HG02798 (cell line): ENCODE measurements around the gene IQSEC1.
A peak's percentile ranks its signal among the peaks of the same experiment; 100 is the strongest.

Source experiments
- ATAC-seq: cut with Tn5 transposase; IDR thresholded peaks from one replicate; pipeline ENCODE4 v1.9.1; 2021; ENCODE audit warnings: mild to moderate bottlenecking; ENCODE audit not compliant: unreplicated experiment, poor library complexity

IQSEC1 gene

DNA sequence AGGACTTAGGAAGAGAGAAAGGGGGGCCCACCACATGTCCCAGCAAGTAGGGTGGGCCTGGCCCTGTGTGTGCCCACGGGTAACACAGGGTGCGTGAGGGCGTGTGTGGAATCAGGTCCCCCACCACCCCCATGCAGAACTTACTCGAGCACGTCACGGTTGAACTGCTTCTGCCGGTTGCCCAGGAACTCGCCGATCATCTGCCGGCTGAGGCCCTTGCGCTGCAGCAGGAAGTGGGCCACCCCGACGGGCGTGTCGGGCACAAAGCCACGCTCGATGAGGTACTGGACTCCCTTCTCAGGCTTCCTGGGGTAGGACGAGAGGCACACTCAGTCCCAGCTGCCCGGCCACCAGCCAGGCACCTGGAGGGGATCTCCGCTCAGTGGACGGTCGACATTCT lies 148.8 kb downstream of the IQSEC1 start:
- no peak for ATAC-seq

DNA sequence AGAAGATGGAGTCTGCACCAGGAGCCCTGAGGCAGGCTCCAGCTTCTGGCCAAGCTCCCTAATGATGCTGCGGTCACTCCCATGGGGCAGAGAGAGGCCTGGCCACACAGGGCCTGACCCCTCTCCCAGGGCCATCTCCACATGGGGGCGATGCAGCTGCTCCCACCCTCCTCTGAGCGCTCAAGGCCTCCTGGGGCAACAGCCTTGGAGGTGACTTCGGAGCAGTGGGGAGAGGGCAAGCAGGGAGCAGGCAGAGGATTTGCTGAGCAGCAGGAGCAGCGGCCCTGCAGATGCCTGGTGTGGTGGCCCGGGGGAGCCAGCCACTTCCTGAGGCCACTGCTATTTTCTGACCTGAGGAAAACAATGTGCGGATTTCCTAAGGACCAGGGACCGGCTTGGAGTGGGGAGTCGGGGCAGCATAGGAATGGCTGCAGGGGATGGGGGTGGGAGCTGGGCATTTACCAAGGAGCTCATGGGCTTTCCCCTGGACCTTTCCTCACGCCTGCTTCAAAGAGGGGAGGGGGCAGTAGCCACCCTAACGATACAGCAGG lies 150.3 kb downstream of the IQSEC1 start:
- ATAC-seq, result no peak

DNA sequence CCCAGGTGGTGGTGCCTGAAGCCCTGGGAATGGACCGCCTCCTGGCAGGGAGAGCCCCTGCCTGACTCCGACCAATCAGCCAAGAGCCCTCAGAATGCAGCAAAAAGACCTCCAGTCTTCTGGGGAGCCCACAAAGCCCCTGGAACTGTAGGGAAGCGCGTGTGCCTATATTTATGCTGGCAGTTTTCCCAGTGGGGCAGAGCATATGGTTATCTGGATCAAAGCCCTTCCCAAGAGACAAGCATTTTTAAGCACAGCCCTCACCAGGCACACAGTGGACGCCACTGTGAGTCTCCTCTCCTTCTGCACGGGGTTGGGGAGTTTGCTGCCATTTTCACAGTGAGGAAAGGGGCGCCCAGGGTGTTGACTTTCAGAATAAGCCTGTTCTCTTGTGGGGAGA lies 150.9 kb downstream of the IQSEC1 start:
- no peak for ATAC-seq

DNA sequence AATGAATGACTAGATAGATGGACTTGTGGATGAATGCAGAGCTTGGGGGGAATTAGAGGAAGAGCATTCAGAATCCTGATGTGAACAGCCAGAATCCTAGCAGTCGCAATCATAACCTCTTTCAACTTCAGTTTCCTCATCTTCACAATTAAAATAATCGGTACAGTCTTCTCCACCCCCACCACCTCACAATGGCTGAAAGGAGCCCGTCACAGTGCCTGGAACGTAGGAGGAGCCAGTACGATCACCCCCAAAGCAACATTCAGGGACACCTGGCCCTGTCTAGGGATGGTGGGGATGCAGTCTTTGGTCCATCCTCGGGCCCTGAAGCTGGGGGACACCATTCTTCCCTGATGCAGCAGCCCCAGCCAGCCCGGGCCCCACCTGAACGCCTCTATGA lies 151.5 kb downstream of the IQSEC1 start:
- ATAC-seq, result no peak

DNA sequence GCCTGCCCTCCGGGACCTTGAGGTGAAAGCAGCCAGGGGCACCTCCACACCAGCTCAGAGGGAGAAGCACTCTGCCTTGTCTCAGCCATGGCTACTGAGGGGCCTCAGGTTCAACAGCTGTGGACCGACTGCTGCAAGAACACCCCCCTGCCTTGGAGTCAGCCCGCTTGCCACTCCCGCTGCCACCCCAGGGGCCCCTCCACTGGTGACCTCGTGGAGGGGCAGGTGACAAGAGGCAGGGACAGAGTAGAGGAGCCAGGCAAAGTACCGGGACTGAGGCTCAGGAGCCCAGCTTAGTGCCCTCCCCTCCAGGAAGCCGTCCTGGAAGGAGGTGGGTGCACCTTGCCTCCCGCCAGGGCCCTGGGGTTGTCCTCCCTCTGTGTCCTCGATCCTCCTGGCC lies 152.3 kb downstream of the IQSEC1 start:
- no peak for ATAC-seq

DNA sequence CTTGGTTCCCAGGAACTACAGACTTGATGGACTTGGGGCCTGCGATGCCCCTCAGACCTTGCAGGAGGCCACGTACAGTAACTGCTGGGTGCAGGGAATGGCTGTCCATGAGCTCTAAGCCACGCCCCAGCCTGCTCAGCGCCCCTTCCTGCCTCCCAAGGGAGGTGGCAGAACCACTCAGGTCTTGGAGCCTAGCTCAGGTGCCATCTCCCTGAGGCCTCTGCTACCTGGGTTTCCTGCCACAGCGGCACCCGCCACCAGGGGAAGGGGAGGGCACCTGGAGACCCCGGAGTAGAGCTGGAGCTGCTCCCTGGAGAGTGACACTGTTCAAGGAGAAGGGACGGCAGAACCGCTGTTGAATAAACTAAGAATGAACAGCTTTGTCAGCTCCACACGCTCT lies 154.0 kb downstream of the IQSEC1 start:
- no peak for ATAC-seq

DNA sequence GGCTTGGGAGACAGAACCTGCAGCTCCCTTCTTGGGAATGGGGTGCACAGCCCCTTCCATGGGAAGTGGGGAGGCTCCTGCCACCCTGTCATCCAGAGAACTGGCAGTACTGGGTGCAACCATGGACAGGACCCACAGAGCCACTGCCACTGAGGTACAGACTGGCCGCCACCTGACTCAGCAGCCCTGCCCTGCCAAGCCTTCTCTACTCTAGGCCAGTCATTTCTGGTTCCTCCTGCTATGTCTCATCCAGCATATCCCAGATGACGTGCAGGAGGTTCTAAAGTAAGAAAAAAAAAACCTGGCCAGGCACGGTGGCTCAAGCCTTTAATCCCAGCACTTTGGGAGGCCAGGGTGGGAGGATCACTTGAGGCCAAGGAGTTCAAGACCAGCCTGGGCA lies 155.0 kb downstream of the IQSEC1 start:
- ATAC-seq, result no peak

DNA sequence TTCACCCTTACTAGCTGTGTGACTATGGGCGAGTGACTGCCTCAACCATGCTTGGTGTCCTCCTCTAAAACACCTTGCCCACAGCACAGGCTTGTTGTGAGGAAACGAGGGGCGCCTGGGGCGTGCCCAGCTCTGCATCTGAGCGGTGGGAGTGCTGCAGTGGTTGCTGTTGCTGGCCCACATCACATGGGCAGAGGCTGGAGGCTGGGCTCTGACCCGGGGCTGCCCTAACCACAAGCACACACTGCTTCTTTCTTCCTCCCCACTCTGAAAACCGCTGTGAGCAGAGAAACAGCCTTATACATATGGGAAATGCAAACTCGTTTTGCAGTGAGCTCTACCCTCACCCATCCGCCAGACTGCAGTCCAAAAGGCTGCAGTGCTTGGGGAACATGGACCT lies 157.1 kb downstream of the IQSEC1 start:
- peak; percentile 61 for ATAC-seq

DNA sequence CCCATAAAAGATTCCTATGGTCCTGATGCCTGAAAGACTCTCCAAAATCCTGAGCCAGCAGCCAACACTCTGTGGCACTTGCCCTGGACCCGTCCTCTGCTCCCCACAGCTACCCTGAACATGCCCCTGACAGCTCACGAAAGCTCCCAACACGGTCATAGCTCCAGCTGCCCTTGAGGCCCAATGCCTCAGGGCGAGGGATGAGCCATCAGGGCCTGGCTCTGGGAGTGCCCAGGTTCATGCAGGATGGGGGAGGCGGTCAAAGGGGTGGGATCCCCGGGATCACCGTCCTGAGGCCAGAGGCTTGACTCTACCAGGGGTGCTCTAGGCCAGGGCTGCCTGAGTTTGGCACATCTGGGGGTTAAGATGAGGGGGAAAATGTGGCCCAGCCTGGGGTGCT lies 159.1 kb downstream of the IQSEC1 start:
- no peak for ATAC-seq

DNA sequence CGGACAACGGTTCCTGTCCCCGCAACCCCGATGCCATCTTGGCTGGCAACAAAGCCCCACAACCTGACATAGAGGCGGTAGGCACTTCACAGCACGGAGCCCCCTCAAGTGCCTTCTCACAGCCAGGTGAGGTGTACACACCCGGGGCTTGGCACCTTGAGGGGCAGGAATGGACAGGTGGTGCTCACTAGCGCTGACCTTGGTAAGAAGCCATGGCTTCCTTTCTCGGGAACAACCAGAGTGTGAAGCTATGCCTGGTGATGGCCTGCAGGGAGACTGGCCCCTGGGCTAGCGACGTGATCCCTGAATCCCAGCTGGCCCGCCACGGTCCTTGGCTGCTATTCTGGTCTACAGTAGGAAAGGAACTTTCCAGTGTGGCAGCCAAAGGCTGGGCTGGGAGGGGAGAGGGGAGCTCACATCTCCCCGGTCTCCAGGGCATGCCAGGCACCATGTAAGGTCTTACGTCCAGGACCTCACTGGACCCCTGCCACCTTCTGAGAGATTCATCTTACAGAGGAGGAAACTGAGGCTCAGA lies 161.3 kb downstream of the IQSEC1 start:
- no peak for ATAC-seq

DNA sequence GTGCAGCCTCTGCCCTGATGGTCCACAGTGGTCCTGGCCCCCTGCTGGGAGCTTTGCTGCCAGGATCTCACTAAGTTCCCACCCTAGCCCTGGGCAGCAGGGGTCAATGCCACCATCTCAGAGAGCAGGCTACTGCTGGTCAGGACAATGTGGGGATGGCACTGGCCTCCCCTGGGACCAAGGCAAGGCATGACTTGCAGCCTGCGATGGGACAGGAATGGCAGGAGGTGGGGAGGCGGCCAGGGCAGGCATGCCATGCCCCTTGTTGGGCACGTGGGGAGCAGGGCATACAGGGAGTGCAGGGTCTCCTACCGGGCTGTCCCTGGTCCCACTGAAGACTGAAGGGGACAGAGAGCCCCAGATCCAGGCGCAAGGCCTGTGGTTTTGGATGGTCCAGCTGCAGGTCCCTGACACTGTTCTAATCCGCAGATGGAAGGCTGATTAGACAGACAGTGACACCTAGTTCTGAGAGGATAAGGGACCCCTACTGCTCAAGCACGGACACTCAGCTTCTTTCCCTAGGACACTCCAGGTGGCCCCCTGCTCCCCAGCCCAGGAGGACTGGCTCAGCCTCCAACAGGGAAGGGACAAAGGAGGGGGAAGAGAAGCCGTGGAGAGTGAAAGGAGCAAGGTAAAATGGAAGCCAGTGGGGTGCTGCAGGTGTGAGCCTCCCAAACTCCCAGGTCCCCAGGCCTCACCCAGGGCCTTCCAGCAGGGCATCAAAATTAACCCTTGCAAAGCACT lies 162.7 kb downstream of the IQSEC1 start:
- no peak for ATAC-seq

DNA sequence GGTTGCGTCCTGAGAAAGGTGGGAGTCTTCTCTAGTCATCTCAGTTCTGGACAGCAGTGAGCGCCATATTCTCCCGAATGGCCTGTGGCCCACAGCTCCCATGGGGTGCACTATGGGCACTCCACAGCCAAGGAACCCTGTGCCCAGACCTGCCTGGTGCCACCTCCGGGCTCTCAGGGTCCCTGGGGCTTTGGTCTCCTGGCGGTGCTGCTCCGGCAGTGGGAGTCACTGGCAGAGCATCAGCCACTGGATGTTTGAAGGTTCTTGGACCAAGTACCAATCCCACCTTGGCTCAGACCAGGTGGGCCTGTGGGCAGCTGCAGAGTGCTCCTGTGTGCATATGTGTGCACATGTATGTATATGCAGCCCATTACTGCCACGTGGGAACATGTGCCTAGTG lies 163.5 kb downstream of the IQSEC1 start:
- ATAC-seq, result no peak

DNA sequence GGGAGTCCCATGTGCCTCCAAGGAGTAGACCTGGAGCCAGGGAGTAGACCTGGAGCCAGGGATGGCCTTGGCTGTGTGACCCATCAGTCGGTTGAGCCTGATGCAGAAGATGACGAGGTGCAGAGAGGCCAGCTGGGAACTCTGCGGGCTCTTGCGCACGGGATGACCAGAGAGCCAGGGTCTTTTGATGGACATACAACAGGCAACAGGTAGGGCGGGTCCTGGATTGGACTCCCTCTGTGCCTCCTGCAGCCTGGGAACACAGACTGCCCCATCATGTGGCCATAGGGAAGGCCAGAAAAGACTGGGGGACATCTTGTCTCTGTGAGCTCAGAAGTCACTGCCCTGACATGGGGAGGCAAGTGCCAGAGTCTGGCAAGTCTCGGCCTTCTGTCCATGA lies 164.4 kb downstream of the IQSEC1 start:
- no peak for ATAC-seq

DNA sequence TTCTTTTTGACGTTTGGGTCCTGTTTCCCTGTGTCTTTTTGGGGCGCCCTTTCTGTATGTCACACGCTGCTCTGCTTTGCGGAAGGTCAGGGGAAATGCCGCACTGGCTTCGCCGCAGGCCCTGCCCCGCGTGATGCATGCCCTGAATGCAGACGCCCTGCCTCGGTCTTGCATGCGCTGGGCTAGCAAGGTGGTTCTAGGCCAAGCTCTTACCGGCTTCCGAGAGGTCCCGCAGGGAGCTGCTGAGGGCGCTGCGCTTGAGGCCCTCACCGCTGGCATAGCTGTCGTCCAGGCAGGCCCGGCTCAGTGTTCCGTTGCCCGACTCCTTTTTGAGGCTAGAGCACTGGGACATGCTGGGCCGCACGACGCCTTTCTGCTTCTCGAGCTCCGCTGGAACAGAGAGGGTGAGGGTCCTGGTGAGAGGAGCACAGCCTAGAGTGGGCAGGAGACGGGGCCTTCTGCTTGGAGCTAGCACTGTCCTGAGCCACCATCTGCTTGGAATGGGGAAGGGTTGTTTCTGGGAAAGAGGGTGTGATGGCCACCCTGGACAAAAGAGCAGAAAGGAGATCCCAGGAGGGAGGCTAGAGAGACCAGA lies 165.0 kb downstream of the IQSEC1 start:
- ATAC-seq, result no peak

DNA sequence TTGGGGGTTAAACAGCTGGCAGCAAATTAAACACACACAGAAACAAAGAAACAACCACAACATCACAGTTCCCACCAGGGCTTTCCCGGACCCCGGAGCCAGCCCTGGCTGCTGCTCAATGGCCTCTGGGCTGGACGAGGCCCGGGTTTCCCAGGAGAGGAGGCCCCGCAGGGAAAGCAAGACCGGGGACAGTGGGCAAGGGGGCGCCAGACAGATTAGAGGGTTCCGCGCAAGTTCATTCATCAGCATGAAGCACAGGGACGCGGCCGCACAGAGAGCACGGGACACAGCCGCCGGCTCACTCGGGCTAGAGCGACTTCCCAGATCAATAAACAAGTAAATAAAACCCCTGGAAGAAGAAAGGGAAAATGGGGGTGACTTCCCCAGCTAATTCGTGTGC lies 165.5 kb downstream of the IQSEC1 start:
- ATAC-seq, result no peak

DNA sequence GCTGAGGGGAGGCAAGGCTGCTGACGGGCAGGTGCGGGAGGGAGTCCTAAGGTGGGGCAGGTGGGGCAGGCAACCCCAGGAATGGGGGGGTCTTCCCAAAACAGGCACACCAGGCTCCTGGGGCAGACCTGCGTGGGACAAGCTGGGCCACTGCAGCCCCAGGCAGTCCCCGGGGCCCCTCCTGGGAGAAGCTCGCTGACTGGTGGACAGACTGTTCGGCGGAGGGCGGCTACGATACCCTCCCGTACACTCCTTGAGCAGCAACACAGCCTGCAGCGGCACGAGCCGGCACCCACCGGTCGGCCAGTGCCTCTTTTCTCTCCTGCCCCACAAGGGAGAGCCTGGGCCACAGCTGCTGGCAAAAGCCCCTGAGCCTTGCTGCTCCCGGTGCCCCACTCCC lies 165.9 kb downstream of the IQSEC1 start:
- no peak for ATAC-seq

DNA sequence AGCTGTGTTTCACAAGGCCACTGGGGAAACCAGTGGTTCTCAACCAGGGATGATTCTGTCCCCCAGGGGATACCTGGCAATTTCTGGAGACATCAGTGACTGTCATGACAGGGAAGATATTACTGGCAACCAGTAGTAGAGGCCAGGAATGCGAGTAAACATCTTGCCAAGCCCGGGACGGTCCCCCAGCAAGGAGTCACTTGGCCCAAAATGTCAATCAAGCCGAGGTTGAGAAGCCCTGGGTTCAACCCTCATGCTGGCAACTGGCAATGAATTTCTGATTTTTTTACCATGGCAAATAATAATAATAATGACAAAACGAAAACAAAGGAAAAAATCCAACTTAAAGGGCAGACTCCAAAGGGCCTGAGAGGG lies 166.3 kb downstream of the IQSEC1 start:
- ATAC-seq, result no peak

DNA sequence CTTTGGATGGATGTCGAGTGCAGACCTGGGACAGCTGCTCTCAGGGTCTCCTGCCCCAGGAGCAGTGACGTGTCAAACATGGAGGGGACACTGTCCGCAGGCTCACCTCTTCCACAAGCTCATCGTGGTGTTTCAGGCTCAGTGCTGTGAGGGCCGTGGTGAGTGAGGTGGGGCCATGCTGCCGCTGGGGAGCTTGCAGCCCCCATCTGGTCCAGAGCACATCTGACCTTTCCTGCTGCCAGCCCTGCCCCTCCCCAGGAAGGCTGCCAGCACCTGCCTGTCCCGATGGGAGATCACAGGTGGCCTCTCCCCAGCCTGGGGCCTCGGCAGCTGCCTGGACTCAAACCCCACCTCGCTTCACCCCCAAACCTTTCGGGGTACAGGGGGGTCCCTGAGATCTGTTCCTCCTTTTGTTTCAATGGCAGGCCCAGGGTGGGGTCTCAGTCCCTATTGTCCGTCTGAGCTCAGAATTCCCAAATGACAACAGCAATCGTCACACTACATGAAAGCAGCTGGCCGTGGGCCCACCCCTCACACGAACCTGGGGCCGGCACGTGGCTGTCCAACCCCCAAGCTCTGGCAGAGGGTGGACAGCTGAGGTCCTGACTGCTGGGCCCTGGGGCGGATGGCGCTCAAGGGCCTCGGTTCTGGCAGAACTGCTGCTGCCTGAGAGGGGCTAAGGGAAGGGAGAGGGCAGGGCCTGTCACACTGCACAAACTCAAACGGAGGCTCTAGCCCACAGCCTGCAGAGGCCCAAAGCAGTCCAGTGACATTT lies 166.9 kb downstream of the IQSEC1 start:
- ATAC-seq, result no peak

DNA sequence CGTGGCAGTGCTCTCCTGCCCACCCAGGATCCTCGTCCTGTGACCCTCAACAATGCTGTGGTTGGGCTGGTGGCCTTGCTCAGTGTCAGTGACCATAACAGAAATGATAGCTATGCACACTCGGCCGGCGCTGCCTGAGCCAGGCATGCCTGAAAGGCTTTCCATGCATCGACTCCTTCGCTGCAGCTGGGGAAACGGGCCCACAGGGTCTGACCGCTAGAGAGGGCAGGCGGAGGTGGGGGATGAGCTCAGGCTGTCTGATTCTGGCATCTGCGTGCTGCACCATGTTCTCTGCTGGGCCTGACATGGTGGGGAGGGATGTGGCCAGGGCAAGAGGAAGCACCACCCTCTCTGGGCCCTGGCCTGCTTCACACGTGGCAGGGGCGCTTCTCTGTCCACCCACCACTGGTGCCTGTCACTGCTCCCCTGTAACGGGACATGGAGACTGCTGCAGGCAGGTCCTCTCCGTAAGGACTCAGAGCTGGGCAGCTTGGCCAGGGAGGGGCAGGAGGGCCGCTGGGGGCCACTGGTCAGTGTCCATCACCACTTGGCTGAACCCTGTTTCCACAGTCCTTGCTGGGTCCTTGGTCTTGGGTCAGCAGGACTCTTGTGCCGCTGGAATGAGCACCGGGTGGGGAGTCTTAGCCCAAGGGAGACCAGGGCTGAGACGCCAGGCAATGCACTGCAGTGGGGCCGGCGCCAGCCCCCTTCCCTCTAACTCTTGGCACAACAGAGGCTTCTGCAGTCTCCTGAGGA lies 167.7 kb downstream of the IQSEC1 start:
- no peak for ATAC-seq

DNA sequence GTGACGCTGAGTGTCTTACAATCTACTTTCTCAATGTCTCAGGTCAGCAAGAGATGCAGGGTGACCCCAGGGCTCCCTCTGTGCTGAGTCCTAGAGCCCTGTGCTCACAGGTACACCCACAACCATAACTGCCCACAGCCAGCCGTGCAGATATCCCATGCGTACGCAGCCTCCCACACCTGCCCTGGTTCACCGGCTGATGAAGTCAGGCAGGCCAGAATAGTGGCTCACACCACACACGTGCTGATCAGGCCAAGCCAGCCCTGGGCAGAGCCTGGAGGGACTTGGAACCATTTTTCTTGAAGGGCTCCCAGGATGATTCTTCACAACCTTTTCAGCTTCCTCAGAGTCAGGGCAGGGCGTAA lies 168.3 kb downstream of the IQSEC1 start:
- no peak for ATAC-seq
